Karpas-422 (cell line): ENCODE results near the gene GIN1. TPM values are rescaled to one million over a fixed set of nuclear protein-coding genes. Genes with fewer than 3 reads are reported as not detected.

ENCODE experiments used
- DNase-seq: peaks from one replicate; pipeline ENCODE4 v3.0.0-alpha.2; 2015
- H2AFZ ChIP-seq: fragments of 200-600 bp; sonication (generic); 2 replicates; pipeline ENCODE4 v1.6.1; 2014; ENCODE audit warnings: antibody characterized with exemption, low read length, mixed read lengths
- H3K27ac ChIP-seq: fragments of 200-600 bp; sonication (generic); 2 replicates; pipeline ENCODE4 v1.5.1; 2014; ENCODE audit warnings: mild to moderate bottlenecking, low read length, moderate library complexity
- H3K27me3 ChIP-seq: fragments of 200-600 bp; sonication (generic); 2 replicates; pipeline ENCODE4 v1.6.1; 2014; ENCODE audit warnings: low read length, mixed read lengths
- H3K36me3 ChIP-seq: fragments of 200-600 bp; sonication (generic); 2 replicates; pipeline ENCODE4 v1.6.1; 2014; ENCODE audit warnings: low read length, mixed read lengths; ENCODE audit not compliant: insufficient read depth
- H3K4me1 ChIP-seq: fragments of 200-600 bp; sonication (generic); 2 replicates; pipeline ENCODE4 v1.6.1; 2014; ENCODE audit warnings: mild to moderate bottlenecking, low read length, mixed read lengths
- H3K4me2 ChIP-seq: fragments of 200-600 bp; sonication (generic); 2 replicates; pipeline ENCODE4 v1.6.1; 2014; ENCODE audit warnings: low read length, low read depth, mild to moderate bottlenecking; ENCODE audit not compliant: poor library complexity, severe bottlenecking
- H3K4me3 ChIP-seq: fragments of 200-600 bp; sonication (generic); 2 replicates; pipeline ENCODE4 v1.5.1; 2014; ENCODE audit warnings: mild to moderate bottlenecking, antibody characterized with exemption, low read length, mixed read lengths
- H3K79me2 ChIP-seq: fragments of 200-600 bp; sonication (generic); 2 replicates; pipeline ENCODE4 v1.6.1; 2014; ENCODE audit warnings: mild to moderate bottlenecking, low read length, mixed read lengths
- H3K9ac ChIP-seq: fragments of 200-600 bp; sonication (generic); 2 replicates; pipeline ENCODE4 v1.6.0; 2014; ENCODE audit warnings: low read length
- H3K9me2 ChIP-seq: fragments of 200-600 bp; sonication (generic), shearing (Covaris generic); replicated peaks from 2 replicates; pipeline ENCODE4 v1.6.0; 2014; ENCODE audit warnings: mild to moderate bottlenecking, low read length, moderate library complexity; ENCODE audit not compliant: insufficient read depth
- H3K9me3 ChIP-seq: fragments of 300-700, 200-600 bp; sonication (generic); 2 replicates; pipeline ENCODE4 v1.6.1; 2014; ENCODE audit warnings: low read length, mixed read lengths
- H4K20me1 ChIP-seq: fragments of 200-600 bp; sonication (generic); 2 replicates; pipeline ENCODE4 v1.6.1; 2014; ENCODE audit warnings: mild to moderate bottlenecking, antibody characterized with exemption, low read length, low read depth; ENCODE audit not compliant: insufficient read depth
- total RNA-seq: library from RNA; depleted of rRNA; stranded (reverse); fragments of >200 nt; shearing (Covaris generic); gene quantifications from 2 replicates; pipeline ENCODE4 v1.2.3, GENCODE V29; 2014; ENCODE audit warnings: low replicate concordance

The GIN1 gene
- total RNA-seq, 1 experiment from 2014 or later: 6.7 TPM

GRCh38 chr5:103102234-103102633 lies 17.7 kb downstream of the GIN1 start:
- no peaks in the 10 kb centered on the region for H3K79me2 ChIP-seq
- no peak overlapping the region for H3K27ac ChIP-seq
- no peak overlapping the region for H2AFZ ChIP-seq
- H3K27me3 ChIP-seq: no peaks in the 10 kb centered on the region
- no peak overlapping the region for H3K9ac ChIP-seq
- no peak overlapping the region for H3K4me3 ChIP-seq
- no peak for DNase-seq
- H3K36me3 ChIP-seq: no peaks in the 10 kb centered on the region
- H3K4me1 ChIP-seq: no peaks in the 10 kb centered on the region
- no peaks in the 10 kb centered on the region for H3K9me2 ChIP-seq
- H3K4me2 ChIP-seq: no peak overlapping the region
- H4K20me1 ChIP-seq: no peaks in the 10 kb centered on the region
- H3K9me3 ChIP-seq: no peaks in the 10 kb centered on the region

DNA sequence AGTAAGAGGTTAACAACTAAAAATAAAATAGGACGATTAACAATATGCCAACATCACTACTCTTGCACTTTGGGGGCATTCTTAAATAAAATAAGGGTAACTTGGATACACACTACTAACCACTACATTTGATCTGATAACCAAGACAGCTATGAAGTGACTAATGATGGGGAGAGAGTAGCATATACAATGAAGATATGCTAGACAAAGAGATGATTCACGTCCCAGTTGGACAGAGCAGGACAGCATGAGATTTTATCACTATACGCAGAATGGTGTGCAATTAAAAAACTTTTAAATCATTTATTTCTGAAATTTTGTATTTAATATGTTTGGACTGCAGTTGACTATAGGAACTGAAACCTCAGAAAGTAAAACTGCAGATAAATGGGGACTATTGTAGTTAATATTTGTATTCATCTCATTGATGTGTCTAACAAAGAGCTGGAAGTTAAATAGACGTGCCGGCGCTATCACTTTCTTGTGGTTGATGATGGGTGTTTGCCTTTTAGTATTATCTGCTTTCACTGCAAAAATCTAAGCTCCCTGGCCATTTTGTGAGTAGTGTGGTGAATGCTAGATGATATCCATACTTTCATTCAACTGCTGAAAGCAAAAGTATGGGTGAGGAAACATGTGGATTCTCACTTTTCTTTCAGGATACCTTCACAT lies 18.7 kb downstream of the GIN1 start:
- H3K9ac ChIP-seq: no peak overlapping the region
- no peak overlapping the region for H3K4me2 ChIP-seq
- H2AFZ ChIP-seq: no peak overlapping the region
- no peaks in the 10 kb centered on the region for H3K36me3 ChIP-seq
- H4K20me1 ChIP-seq: no peaks in the 10 kb centered on the region
- no peaks in the 10 kb centered on the region for H3K9me3 ChIP-seq
- no peak for DNase-seq
- no peaks in the 10 kb centered on the region for H3K9me2 ChIP-seq
- H3K27ac ChIP-seq: no peak overlapping the region
- no peaks in the 10 kb centered on the region for H3K4me1 ChIP-seq
- H3K27me3 ChIP-seq: no peaks in the 10 kb centered on the region
- no peak overlapping the region for H3K4me3 ChIP-seq
- no peaks in the 10 kb centered on the region for H3K79me2 ChIP-seq

DNA sequence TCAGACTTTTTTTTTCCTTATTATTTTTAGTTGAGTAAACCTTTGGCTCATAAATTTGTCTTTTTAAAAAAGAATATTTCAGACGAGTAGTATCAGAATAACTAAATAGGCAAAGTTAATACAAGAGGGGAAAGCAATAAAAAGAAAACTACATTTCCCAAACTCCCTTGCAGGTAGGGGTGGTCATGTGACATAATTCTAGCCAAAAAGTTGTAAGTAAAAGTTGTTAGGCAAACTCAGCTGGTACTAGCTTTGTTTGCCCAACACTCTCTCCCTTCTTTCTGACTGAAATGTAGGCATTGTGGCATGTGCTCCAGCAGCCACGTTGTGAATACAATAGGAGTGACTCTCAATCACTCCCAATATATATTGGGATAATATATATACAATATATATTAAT lies 20.9 kb downstream of the GIN1 start:
- DNase-seq: peak; percentile 56
- Histone ChIP-seq H3K4me3 (no peak overlapping the region), H3K4me2 (no peak overlapping the region), H3K36me3 (no peaks in the 10 kb centered on the region; the same call in 1 of the 2 replicates), H3K79me2 (no peaks in the 10 kb centered on the region), H3K27me3 (no peaks in the 10 kb centered on the region), H4K20me1 (no peaks in the 10 kb centered on the region), H3K9me3 (no peaks in the 10 kb centered on the region), H2AFZ (no peak overlapping the region), H3K27ac (no peak overlapping the region), H3K9ac (no peak overlapping the region), H3K4me1 (no peaks in the 10 kb centered on the region), H3K9me2 (no peaks in the 10 kb centered on the region)

GRCh38 chr5:103094737-103095136 lies 25.2 kb downstream of the GIN1 start:
- Histone ChIP-seq H3K4me1 (no peaks in the 10 kb centered on the region), H3K36me3 (no peaks in the 10 kb centered on the region; the same call in 1 of the 2 replicates), H3K79me2 (no peaks in the 10 kb centered on the region), H3K9me2 (0 out of 2 replicates have a peak, but pooled peaks cover 5% of the 10 kb centered on the region), H3K9ac (no peak overlapping the region), H4K20me1 (no peaks in the 10 kb centered on the region), H3K27ac (no peak overlapping the region), H2AFZ (no peak overlapping the region), H3K4me3 (no peak overlapping the region), H3K9me3 (no peaks in the 10 kb centered on the region), H3K27me3 (no peaks in the 10 kb centered on the region), H3K4me2 (no peak overlapping the region)
- DNase-seq: no peak

GRCh38 chr5:103093727-103094126 lies 26.2 kb downstream of the GIN1 start:
- Histone ChIP-seq H4K20me1 (no peaks in the 10 kb centered on the region), H3K36me3 (no peaks in the 10 kb centered on the region; the same call in 1 of the 2 replicates), H3K9ac (no peak overlapping the region), H2AFZ (no peak overlapping the region), H3K27ac (no peak overlapping the region), H3K4me2 (no peak overlapping the region), H3K9me3 (no peaks in the 10 kb centered on the region), H3K27me3 (no peaks in the 10 kb centered on the region), H3K4me1 (no peaks in the 10 kb centered on the region), H3K79me2 (no peaks in the 10 kb centered on the region), H3K9me2 (0 out of 2 replicates have a peak, but pooled peaks cover 5% of the 10 kb centered on the region), H3K4me3 (no peak overlapping the region)
- DNase-seq: no peak

GRCh38 chr5:103092676-103093075 lies 27.3 kb downstream of the GIN1 start:
- DNase-seq: no peak
- H3K36me3 ChIP-seq: no peaks in the 10 kb centered on the region; the same call in 1 of the 2 replicates
- H3K27ac ChIP-seq: no peak overlapping the region
- no peaks in the 10 kb centered on the region for H4K20me1 ChIP-seq
- no peak overlapping the region for H2AFZ ChIP-seq
- H3K9ac ChIP-seq: no peak overlapping the region
- no peaks in the 10 kb centered on the region for H3K4me1 ChIP-seq
- H3K79me2 ChIP-seq: no peaks in the 10 kb centered on the region
- no peak overlapping the region for H3K4me2 ChIP-seq
- H3K9me2 ChIP-seq: 0 out of 2 replicates have a peak, but pooled peaks cover 5% of the 10 kb centered on the region
- no peaks in the 10 kb centered on the region for H3K27me3 ChIP-seq
- H3K9me3 ChIP-seq: no peaks in the 10 kb centered on the region
- no peak overlapping the region for H3K4me3 ChIP-seq

- H3K27ac ChIP-seq: no peak overlapping the region
- no peaks in the 10 kb centered on the region for H3K79me2 ChIP-seq
- no peak overlapping the region for H3K4me2 ChIP-seq
- no peak overlapping the region for H2AFZ ChIP-seq
- no peaks in the 10 kb centered on the region for H3K9me3 ChIP-seq
- 0 out of 2 replicates have a peak, but pooled peaks cover 5% of the 10 kb centered on the region for H3K9me2 ChIP-seq
- H4K20me1 ChIP-seq: no peaks in the 10 kb centered on the region
- no peak for DNase-seq
- no peaks in the 10 kb centered on the region for H3K27me3 ChIP-seq
- no peaks in the 10 kb centered on the region for H3K4me1 ChIP-seq
- H3K36me3 ChIP-seq: no peaks in the 10 kb centered on the region; the same call in 1 of the 2 replicates
- H3K9ac ChIP-seq: no peak overlapping the region
- no peak overlapping the region for H3K4me3 ChIP-seq
Measured at GRCh38 chr5:103090791-103091190, 29.1 kb downstream of the GIN1 start.

DNA sequence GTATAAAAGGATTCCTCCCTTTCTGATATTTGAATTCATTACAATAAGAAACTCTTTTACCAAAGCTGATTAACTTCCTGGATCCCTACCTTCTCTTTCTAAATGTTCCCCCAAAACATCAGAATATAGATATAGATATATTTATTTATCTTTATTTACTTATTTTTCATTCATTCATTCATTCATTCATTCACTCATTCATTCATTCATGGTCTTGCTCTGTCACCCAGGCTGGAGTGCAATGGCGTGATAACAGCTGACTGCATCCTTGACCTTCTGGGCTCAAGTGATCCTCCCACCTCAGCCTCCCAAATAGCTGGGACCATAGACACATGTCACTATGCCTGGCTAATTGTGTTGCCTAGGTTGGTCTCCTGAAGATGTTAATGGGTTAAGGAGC lies 30.7 kb downstream of the GIN1 start:
- Histone ChIP-seq H3K9ac (no peak overlapping the region), H4K20me1 (no peaks in the 10 kb centered on the region), H3K9me2 (0 out of 2 replicates have a peak, but pooled peaks cover 5% of the 10 kb centered on the region), H3K9me3 (no peaks in the 10 kb centered on the region), H3K79me2 (no peaks in the 10 kb centered on the region), H3K4me3 (no peak overlapping the region), H3K36me3 (peaks cover 3% of the 10 kb centered on the region; the same call in 1 of the 2 replicates), H3K27ac (no peak overlapping the region), H3K4me1 (no peaks in the 10 kb centered on the region), H3K27me3 (no peaks in the 10 kb centered on the region), H3K4me2 (no peak overlapping the region), H2AFZ (no peak overlapping the region)
- DNase-seq: no peak
